Stimulated activated CD4-positive, alpha-beta T cell treated with anti-CD3 and anti-CD28 coated beads, Interleukin-1b, Interleukin-23, amount 100 ng/mL, for 48 hours (primary cell): ENCODE data around the gene SLC7A6OS.

Experiments used
- DNase-seq: peaks from one replicate; pipeline ENCODE4 v3.0.0-alpha.2; 2020

SLC7A6OS gene

DNA sequence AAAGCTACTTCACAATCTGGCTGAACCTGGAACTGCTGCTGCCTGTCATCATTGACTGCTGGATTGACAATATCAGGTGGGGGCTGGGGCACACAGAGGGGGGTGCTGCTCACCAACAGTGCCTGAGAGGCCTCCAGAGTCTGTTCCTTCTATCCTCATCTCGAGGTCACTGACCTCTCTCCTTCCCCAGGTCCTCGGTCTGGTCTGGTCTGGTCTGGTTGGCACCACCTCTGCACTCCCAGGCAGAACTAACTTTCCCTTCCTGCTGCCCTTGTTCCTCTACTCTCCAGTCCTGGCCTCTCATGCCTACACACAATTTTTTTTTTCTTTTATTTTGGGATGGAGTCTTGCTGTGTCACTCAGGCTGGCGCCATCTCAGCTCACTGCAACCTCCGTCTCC is 61.4 kb downstream of the SLC7A6OS start:
- DNase-seq = no peak
